K562 (cell line): ENCODE data around the gene DAW1. TPM values are rescaled to one million over a fixed set of nuclear protein-coding genes. Genes with fewer than 3 reads are reported as not detected.

Experiments used
- ATAC-seq: fragments of 200-7000 bp; cut with Tn5 transposase; 3 replicates; pipeline ENCODE4 v1.9.1; 2020; ENCODE audit warnings: moderate library complexity
- BruUV-seq: library from RNA; stranded (reverse); fragments of 400-500 nt; replicated peaks from 2 replicates; lab custom pipeline; 2021; lab: Mats Ljungman, UMichigan
- CTCF ChIA-PET: fragments of 300-600 bp; formaldehyde crosslinking; extraction: SDS; loops from one replicate; lab custom pipeline; 2021; ENCODE audit warnings: low intra/inter-chr PET ratio; lab: Yijun Ruan, JAX
- POLR2A ChIA-PET: fragments of 300-600, 350-650 bp; sonication (Branson Sonifier 250); formaldehyde crosslinking; extraction: SDS; loops from one replicate; lab custom pipeline; 2021; ENCODE audit warnings: antibody characterized with exemption, inconsistent platforms; lab: Yijun Ruan, JAX
- DNase-seq, 4 experiments: peaks; one replicate each; pipeline versions ENCODE4 v3.0.0 to v3.0.0-alpha.2; 2011 to 2018; ENCODE audit warnings: low spot score in 3 of 4, mixed read lengths in 3 of 4; ENCODE audit errors: extremely low read depth in 1 of 4
- FAIRE-seq: peaks from 2 replicates; lab custom pipeline; 2011; peaks lifted over from hg19 to GRCh38; lab: Jason Lieb, UNC
- H2AFZ ChIP-seq: 2 replicates; pipeline ENCODE4 v1.6.0; 2011; ENCODE audit warnings: low read depth, low read length, control low read depth, inconsistent platforms
- H3K27ac ChIP-seq: fragments of 200-600 bp; 3 replicates; pipeline ENCODE4 v1.8.0; 2011; ENCODE audit warnings: low read depth, mild to moderate bottlenecking, control low read depth, inconsistent platforms, low read length, moderate library complexity, mixed read lengths; ENCODE audit errors: extremely low read depth
- H3K27me3 ChIP-seq, 2 experiments: fragments of 300-600 bp in 1 of 2; 2 replicates in 1 of 2; 3 replicates in 1 of 2; pipeline versions ENCODE4 v1.6.0 to v1.8.0; 2011; ENCODE audit warnings: inconsistent platforms in 2 of 2, low read length in 2 of 2, mild to moderate bottlenecking in 1 of 2, mixed read lengths in 1 of 2, moderate library complexity in 1 of 2; ENCODE audit not compliant: control insufficient read depth in 2 of 2, insufficient read depth in 2 of 2
- H3K36me3 ChIP-seq: fragments of 300-600 bp; 3 replicates; pipeline ENCODE4 v1.8.0; 2011; ENCODE audit warnings: mild to moderate bottlenecking, low read length, inconsistent platforms; ENCODE audit not compliant: control insufficient read depth, insufficient read depth
- H3K4me1 ChIP-seq, 2 experiments: fragments of 200-600 bp in 1 of 2; replicated peaks in 1 of 2; 2 replicates in 1 of 2; 3 replicates in 1 of 2; pipeline versions ENCODE4 v1.5.1 to v1.8.0; 2011; ENCODE audit warnings: inconsistent platforms in 2 of 2, low read length in 2 of 2, mild to moderate bottlenecking in 1 of 2, mixed read lengths in 1 of 2, moderate library complexity in 1 of 2; ENCODE audit not compliant: control insufficient read depth in 2 of 2, insufficient read depth in 2 of 2
- H3K4me2 ChIP-seq: 2 replicates; pipeline ENCODE4 v1.6.1; 2011; ENCODE audit warnings: low read length, control low read depth, inconsistent platforms, mixed read lengths; ENCODE audit not compliant: insufficient read depth
- H3K4me3 ChIP-seq: fragments of 200-600 bp; sonication (generic), shearing (Covaris generic); 2 replicates; pipeline ENCODE4 v1.5.1; 2016; ENCODE audit warnings: control low read depth, inconsistent platforms
- H3K79me2 ChIP-seq: fragments of 200-600 bp; 3 replicates; pipeline ENCODE4 v1.8.0; 2011; ENCODE audit warnings: low read length, inconsistent platforms; ENCODE audit not compliant: control insufficient read depth, insufficient read depth
- H3K9ac ChIP-seq, 2 experiments: 2 replicates each; pipeline versions ENCODE4 v1.6.0 to v1.6.1; 2011; ENCODE audit warnings: low read depth in 2 of 2, low read length in 2 of 2, control low read depth in 1 of 2, inconsistent platforms in 1 of 2, mild to moderate bottlenecking in 1 of 2, mixed read lengths in 1 of 2; ENCODE audit not compliant: insufficient read depth in 1 of 2
- H3K9me1 ChIP-seq: one replicate; pipeline ENCODE4 v1.6.0; 2011; ENCODE audit warnings: inconsistent platforms, mild to moderate bottlenecking, low read length, moderate library complexity; ENCODE audit not compliant: control insufficient read depth, insufficient read depth
- H3K9me3 ChIP-seq: replicated peaks from 2 replicates; pipeline ENCODE4 v1.5.1; 2011; ENCODE audit warnings: low read depth, low read length, inconsistent platforms; ENCODE audit not compliant: control insufficient read depth, insufficient read depth
- H4K20me1 ChIP-seq: replicated peaks from 2 replicates; pipeline ENCODE4 v1.6.1; 2011; ENCODE audit warnings: low read length, inconsistent platforms, mixed read lengths; ENCODE audit not compliant: control insufficient read depth, insufficient read depth
- DEAF1 ChIP-seq: fragments of 450-650 bp; formaldehyde crosslinking; IDR thresholded peaks from 2 replicates; pipeline ENCODE4 v1.4.0; 2020; ENCODE audit warnings: mild to moderate bottlenecking, moderate library complexity
- FOXJ2 ChIP-seq: fragments of 200-800 bp; sonication (Bioruptor generic); IDR thresholded peaks from 2 replicates; pipeline ENCODE4 v1.6.1; 2016; ENCODE audit warnings: missing genetic modification characterization, missing compliant biosample characterization
- GTF2F1 ChIP-seq: IDR thresholded peaks from 2 replicates; pipeline ENCODE4 v1.6.1; 2011; ENCODE audit warnings: low read depth, low read length, improper control_type of control experiment
- HSF4 ChIP-seq: fragments of 250-450 bp; sonication (Bioruptor Pico); IDR thresholded peaks from 2 replicates; pipeline ENCODE4 v2.1.2; 2022; ENCODE audit warnings: mild to moderate bottlenecking, moderate library complexity, borderline replicate concordance
- RAD21 ChIP-seq, 2 experiments: fragments of 250-450 bp in 1 of 2; fragments of 450-650 bp in 1 of 2; sonication (Bioruptor Pico) in 1 of 2; formaldehyde crosslinking in 1 of 2; IDR thresholded peaks in 1 of 2; conservative IDR thresholded peaks in 1 of 2; 2 replicates each; pipeline versions ENCODE4 v1.4.0 to v1.8.0; 2020 to 2022; ENCODE audit warnings: mild to moderate bottlenecking in 2 of 2, moderate library complexity in 1 of 2
- REST ChIP-seq, 2 experiments: fragments of 450-650 bp; formaldehyde crosslinking in 1 of 2; IDR thresholded peaks; 2 replicates each; pipeline versions ENCODE4 v1.4.0 to v1.6.1; 2014 to 2020; ENCODE audit warnings: mild to moderate bottlenecking in 2 of 2, borderline replicate concordance in 1 of 2, low read depth in 1 of 2
- SMC3 ChIP-seq: conservative IDR thresholded peaks from 2 replicates; pipeline ENCODE4 v1.6.1; 2011; ENCODE audit warnings: low read depth, low read length, improper control_type of control experiment; ENCODE audit not compliant: insufficient read depth
- YBX1 ChIP-seq: fragments of 450-650 bp; IDR thresholded peaks from 2 replicates; pipeline ENCODE4 v1.7.1; 2016; ENCODE audit warnings: mild to moderate bottlenecking
- ZNF224 ChIP-seq: sonication (generic); formaldehyde crosslinking; IDR thresholded peaks from 2 replicates; pipeline ENCODE4 v1.8.0; 2022; ENCODE audit warnings: mild to moderate bottlenecking, missing genetic modification reagents
- WGBS: fragments of 100-300 bp; shearing (Covaris generic); methylation state at CpG from one replicate; pipeline ENCODE4 v1.1.6; 2016; ENCODE audit warnings: low coverage, mixed read lengths; ENCODE audit not compliant: insufficient coverage; ENCODE audit errors: missing lambda C conversion rate; 5-methylcytosine and 5-hydroxymethylcytosine counted together
- in situ Hi-C: fragments of 300-500 bp; cut with MboI; formaldehyde crosslinking; loops from 4 replicates; pipeline ENCODE4 v1.15.0; 2018; ENCODE audit warnings: inconsistent platforms, mixed read lengths
- intact Hi-C: fragments of 100-400 bp; cut with micrococcal nuclease; formaldehyde crosslinking; loops from 2 replicates; pipeline ENCODE4 v1.14.2; 2022
- polyA plus RNA-seq, 8 experiments: library from polyadenylated mRNA; depleted of rRNA in 4 of 8; stranded (reverse) in 5 of 8; unstranded in 3 of 8; fragments of >200 nt; fragmentation: Nextera tagmentation in 2 of 8; fragmentation: Illumina TruSeq in 1 of 8; extraction: Ambion mirVana in 2 of 8; extraction: Trizol in 1 of 8; gene quantifications; 2 replicates each; pipeline versions ENCODE4 v1.2.1 to v1.2.3, GENCODE V29; 2011 to 2014; ENCODE audit warnings: inconsistent platforms in 1 of 8, missing spikeins in 1 of 8
- total RNA-seq, 7 experiments: library from RNA; depleted of rRNA in 6 of 7; stranded (reverse); fragments of >200 nt in 6 of 7; fragmentation: Illumina TruSeq in 2 of 7; extraction: Trizol in 2 of 7; gene quantifications; 2 replicates each; pipeline versions ENCODE4 v1.2.1 to v1.2.3, GENCODE V29; 2011 to 2021; ENCODE audit warnings: low replicate concordance in 1 of 7

The DAW1 gene
- total and polyA plus RNA-seq, 9 of the 15 experiments (the other 6 are each of a cell fraction or from before 2014, with no cell fraction given), result not detected

DNA sequence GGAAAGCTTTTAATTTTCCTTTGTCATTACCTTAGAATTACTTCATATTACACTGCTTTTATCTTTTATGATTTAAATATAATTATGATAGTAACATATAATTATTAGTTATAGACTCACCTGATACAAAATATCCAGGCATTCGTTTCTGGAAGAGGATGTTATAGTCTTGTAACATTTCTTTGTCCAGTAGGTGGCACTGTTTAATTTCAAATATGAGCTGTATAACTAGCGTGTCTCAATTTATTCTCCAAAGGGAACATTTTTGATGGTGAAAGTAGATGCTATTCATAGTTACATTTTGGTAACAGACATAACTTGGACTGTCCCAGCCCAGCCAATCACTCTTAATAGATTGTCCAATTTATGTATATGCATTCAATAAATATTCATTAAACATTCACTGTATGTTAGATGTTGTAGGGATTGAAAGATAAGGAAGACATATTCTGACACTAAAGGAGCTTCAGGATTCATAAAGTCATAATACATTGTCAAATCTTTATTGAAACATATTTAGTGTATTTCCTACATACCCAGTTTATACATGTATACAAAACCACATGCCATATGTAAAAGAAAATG, 19.2 kb downstream of the DAW1 start:
- CTCF ChIA-PET, result no interaction called here
- TF ChIP-seq YBX1 (no peak), DEAF1 (peak; percentile 17; the same call in 1 of the 2 replicates), RAD21 (CRISPR knock-in tag; conservative IDR thresholded peaks at IDR 0.05 in 1 of 2, IDR thresholded peaks at IDR 0.05 in 1 of 2) (peak; percentile 37 to 56), FOXJ2 (tag) (no peak), HSF4 (CRISPR knock-in tag) (no peak), ZNF224 (no peak), GTF2F1 (no peak), REST (IDR thresholded peaks at IDR 0.05; ENCODE audit: borderline replicate concordance) (peak; percentile 28; the same call in 1 of the 2 replicates), REST (CRISPR knock-in tag; IDR thresholded peaks at IDR 0.05; ENCODE audit: low read depth) (no peak), SMC3 (0 out of 2 replicates have a peak, but pooled peaks have one; percentile 7)

More for the DNA sequence above, 19.2 kb downstream of the DAW1 start:
- FAIRE-seq (no peak), ATAC-seq (peak; percentile 79), DNase-seq (peak; percentile 17 to 45 (median 19))
- no peak overlapping the region for H3K4me2 ChIP-seq
- no peaks in the 10 kb centered on the region for H3K27me3 ChIP-seq
- H3K27ac ChIP-seq, result no peak overlapping the region
- no peak overlapping the region for H3K4me3 ChIP-seq
- no TSS peak for BruUV-seq
- H3K79me2 ChIP-seq, result no peaks in the 10 kb centered on the region
- H3K4me1 ChIP-seq, result no peaks in the 10 kb centered on the region
- H2AFZ ChIP-seq, result no peak overlapping the region
- 0% methylated on average over 2 of the region's 2 CpGs for WGBS
- H3K9me1 ChIP-seq, result no peaks in the 10 kb centered on the region
- H4K20me1 ChIP-seq, result no peaks in the 10 kb centered on the region
- no peak overlapping the region for H3K9ac ChIP-seq
- H3K36me3 ChIP-seq, result no peaks in the 10 kb centered on the region
- in situ Hi-C loops (no loop called here), intact Hi-C loops (loop anchor here (2.0 to 5.0 kb wide), 3 partner anchors 1382 to 1827 kb away; partner anchors contain the start of gene PID1)
- no peaks in the 10 kb centered on the region for H3K9me3 ChIP-seq
- POLR2A ChIA-PET, result no interaction called here
